Activated CD4-positive, alpha-beta T cell treated with anti-CD3 and anti-CD28 coated beads for 24 hours (primary cell): ENCODE measurements around the gene KLK8.

ENCODE experiments used
- DNase-seq, 2 donors: peaks; one replicate each; pipeline ENCODE4 v3.0.0-alpha.2; 2020; ENCODE audit warnings: low read depth in 2 of 2

KLK8 gene

GRCh38 chr19:50949861-50950260 lies 51.5 kb downstream of the KLK8 start:
- no peak for DNase-seq

GRCh38 chr19:50947123-50947522 lies 54.3 kb downstream of the KLK8 start:
- DNase-seq: no peak
